Loucy (cell line): Measurements from ENCODE around the gene PARM1.

Source experiments
- H2AFZ ChIP-seq: fragments of 200-600 bp; sonication (generic); 2 replicates; pipeline ENCODE4 v1.6.0; 2016; ENCODE audit warnings: antibody characterized with exemption, mild to moderate bottlenecking, low read length, moderate library complexity
- H3F3A ChIP-seq: fragments of 200-600 bp; 2 replicates; pipeline ENCODE4 v1.6.0; 2016; ENCODE audit warnings: antibody characterized with exemption, low read depth, mild to moderate bottlenecking
- H3K27me3 ChIP-seq: fragments of 200-600 bp; sonication (generic); 2 replicates; pipeline ENCODE4 v1.6.1; 2014; ENCODE audit warnings: low read length, mild to moderate bottlenecking; ENCODE audit not compliant: insufficient read depth, poor library complexity, severe bottlenecking
- H3K36me3 ChIP-seq: fragments of 200-600 bp; sonication (generic); 2 replicates; pipeline ENCODE4 v1.6.1; 2016; ENCODE audit warnings: low read length; ENCODE audit not compliant: insufficient read depth
- H3K4me1 ChIP-seq: fragments of 200-600 bp; sonication (generic); 2 replicates; pipeline ENCODE4 v1.5.1; 2014; ENCODE audit warnings: low read length, mild to moderate bottlenecking; ENCODE audit not compliant: insufficient read depth, poor library complexity, severe bottlenecking
- H3K4me2 ChIP-seq: fragments of 200-600 bp; sonication (generic); 2 replicates; pipeline ENCODE4 v1.6.0; 2014; ENCODE audit warnings: antibody characterized with exemption, low read length, low read depth, mild to moderate bottlenecking; ENCODE audit not compliant: poor library complexity, severe bottlenecking
- H3K4me3 ChIP-seq: fragments of 200-600 bp; sonication (generic); 2 replicates; pipeline ENCODE4 v1.5.1; 2014; ENCODE audit warnings: low read length, mild to moderate bottlenecking, mixed read lengths; ENCODE audit not compliant: poor library complexity, severe bottlenecking
- H3K79me2 ChIP-seq: fragments of 200-600 bp; sonication (generic); 2 replicates; pipeline ENCODE4 v1.6.1; 2014; ENCODE audit warnings: low read length; ENCODE audit not compliant: insufficient read depth
- H3K9ac ChIP-seq: fragments of 200-600 bp; sonication (generic); 2 replicates; pipeline ENCODE4 v1.6.0; 2014; ENCODE audit warnings: mild to moderate bottlenecking, low read depth, low read length, moderate library complexity; ENCODE audit not compliant: poor library complexity, severe bottlenecking
- H3K9me2 ChIP-seq: fragments of 200-600 bp; sonication (generic); replicated peaks from 2 replicates; pipeline ENCODE4 v1.6.1; 2016; ENCODE audit warnings: low read depth, low read length, mixed read lengths
- H3K9me3 ChIP-seq: fragments of 200-600 bp; sonication (generic); 2 replicates; pipeline ENCODE4 v1.6.1; 2014; ENCODE audit warnings: mild to moderate bottlenecking, antibody characterized with exemption, low read length, low read depth; ENCODE audit not compliant: insufficient read depth
- H4K20me1 ChIP-seq: fragments of 200-600 bp; sonication (generic); 2 replicates; pipeline ENCODE4 v1.6.0; 2014; ENCODE audit warnings: antibody characterized with exemption, low read length, mild to moderate bottlenecking; ENCODE audit not compliant: insufficient read depth, poor library complexity, severe bottlenecking
- EZH2phosphoT487 ChIP-seq: fragments of 200-600 bp; IDR thresholded peaks from 2 replicates; pipeline ENCODE4 v1.6.1; 2018; ENCODE audit warnings: antibody characterized with exemption, mild to moderate bottlenecking, moderate library complexity, borderline replicate concordance
- TF ChIP-seq, protein P1 (sequence below): fragments of 200-600 bp; sonication (generic); conservative IDR thresholded peaks from 2 replicates; pipeline ENCODE4 v1.5.1; 2014; ENCODE audit warnings: mild to moderate bottlenecking, antibody characterized with exemption, low read length

Gene PARM1, protein sequence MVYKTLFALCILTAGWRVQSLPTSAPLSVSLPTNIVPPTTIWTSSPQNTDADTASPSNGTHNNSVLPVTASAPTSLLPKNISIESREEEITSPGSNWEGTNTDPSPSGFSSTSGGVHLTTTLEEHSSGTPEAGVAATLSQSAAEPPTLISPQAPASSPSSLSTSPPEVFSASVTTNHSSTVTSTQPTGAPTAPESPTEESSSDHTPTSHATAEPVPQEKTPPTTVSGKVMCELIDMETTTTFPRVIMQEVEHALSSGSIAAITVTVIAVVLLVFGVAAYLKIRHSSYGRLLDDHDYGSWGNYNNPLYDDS

DNA sequence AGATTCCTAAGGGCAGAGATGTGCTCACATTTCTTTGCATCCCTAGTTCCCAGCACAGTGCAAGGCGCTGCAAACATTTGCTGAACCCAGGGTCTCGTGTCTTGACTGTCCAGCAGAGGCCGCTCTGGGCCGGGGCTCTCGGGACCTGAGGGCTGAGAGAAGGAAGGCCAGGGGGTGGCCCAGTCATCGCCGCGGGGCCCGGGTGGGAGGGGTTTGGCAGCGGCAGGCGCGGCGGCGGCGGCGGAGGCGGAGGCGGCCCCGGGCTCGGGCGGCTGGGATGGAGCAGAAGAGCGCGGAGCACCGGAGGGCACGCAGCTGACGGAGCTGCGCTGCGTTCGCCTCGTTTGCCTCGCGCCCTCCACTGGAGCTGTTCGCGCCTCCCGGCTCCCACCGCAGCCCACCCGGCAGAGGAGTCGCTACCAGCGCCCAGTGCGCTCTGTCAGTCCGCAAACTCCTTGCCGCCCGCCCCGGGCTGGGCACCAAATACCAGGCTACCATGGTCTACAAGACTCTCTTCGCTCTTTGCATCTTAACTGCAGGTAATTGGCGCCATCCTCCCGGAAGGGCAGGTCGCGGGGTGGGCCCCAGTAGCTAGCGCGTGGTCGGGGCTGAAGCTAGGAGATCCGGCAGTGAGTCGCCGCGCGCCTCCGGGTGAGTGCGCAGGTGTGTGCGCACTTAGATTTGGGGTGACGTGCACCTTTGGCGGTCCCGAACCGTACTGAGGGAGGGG lies at the start of gene PARM1:
Gene PARM1 (plus strand): TSS at position 285 of the 730 bp plus-strand sequence. CDS start 212 bp downstream, at position 497.
- H3K36me3 ChIP-seq, result no peaks in the 10 kb centered on the region
- H3K27me3 ChIP-seq, result no peaks in the 10 kb centered on the region
- no peak within 1 kb of the TSS for H3K9ac ChIP-seq
- H3K9me3 ChIP-seq, result no peaks in the 10 kb centered on the region
- no peaks in the 10 kb centered on the region for H3K9me2 ChIP-seq
- H3K79me2 ChIP-seq, result no peaks in the 10 kb centered on the region
- H3K4me1 ChIP-seq, result no peaks in the 10 kb centered on the region
- H3K4me2 ChIP-seq, result no peak within 1 kb of the TSS
- no peaks in the 10 kb centered on the region for H3F3A ChIP-seq
- no peak within 1 kb of the TSS for H2AFZ ChIP-seq
- TF ChIP-seq, protein P1, sequence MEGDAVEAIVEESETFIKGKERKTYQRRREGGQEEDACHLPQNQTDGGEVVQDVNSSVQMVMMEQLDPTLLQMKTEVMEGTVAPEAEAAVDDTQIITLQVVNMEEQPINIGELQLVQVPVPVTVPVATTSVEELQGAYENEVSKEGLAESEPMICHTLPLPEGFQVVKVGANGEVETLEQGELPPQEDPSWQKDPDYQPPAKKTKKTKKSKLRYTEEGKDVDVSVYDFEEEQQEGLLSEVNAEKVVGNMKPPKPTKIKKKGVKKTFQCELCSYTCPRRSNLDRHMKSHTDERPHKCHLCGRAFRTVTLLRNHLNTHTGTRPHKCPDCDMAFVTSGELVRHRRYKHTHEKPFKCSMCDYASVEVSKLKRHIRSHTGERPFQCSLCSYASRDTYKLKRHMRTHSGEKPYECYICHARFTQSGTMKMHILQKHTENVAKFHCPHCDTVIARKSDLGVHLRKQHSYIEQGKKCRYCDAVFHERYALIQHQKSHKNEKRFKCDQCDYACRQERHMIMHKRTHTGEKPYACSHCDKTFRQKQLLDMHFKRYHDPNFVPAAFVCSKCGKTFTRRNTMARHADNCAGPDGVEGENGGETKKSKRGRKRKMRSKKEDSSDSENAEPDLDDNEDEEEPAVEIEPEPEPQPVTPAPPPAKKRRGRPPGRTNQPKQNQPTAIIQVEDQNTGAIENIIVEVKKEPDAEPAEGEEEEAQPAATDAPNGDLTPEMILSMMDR, result no peak
- no peak for TF ChIP-seq EZH2phosphoT487
- no peak within 1 kb of the TSS for H3K4me3 ChIP-seq
- H4K20me1 ChIP-seq, result no peaks in the 10 kb centered on the region

DNA sequence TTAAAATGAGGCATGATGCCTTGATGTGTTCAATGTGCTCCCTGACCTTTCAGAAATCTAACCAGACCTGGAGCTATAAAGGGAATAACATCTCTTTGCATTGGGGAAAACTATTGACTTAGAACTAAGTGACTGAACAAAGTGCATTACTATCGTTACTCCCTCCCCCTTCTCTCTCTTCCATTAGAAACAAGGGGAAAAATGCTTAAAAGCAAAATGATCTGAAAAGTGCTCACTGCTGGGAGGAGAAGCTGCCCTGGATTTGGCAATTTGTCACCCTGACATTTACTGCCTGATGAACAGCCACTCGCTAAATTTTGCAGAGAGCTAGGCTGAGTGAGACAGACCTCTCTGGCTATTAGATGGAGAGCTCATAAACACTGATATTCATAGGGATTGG lies 48.6 kb upstream of the PARM1 start:
- no peaks in the 10 kb centered on the region for H3K4me1 ChIP-seq
- H4K20me1 ChIP-seq, result no peaks in the 10 kb centered on the region
- H3K4me3 ChIP-seq, result no peak overlapping the region
- H2AFZ ChIP-seq, result no peak overlapping the region
- H3F3A ChIP-seq, result no peaks in the 10 kb centered on the region
- no peak for TF ChIP-seq EZH2phosphoT487
- TF ChIP-seq, protein P1, result no peak
- no peaks in the 10 kb centered on the region for H3K79me2 ChIP-seq
- no peaks in the 10 kb centered on the region for H3K9me3 ChIP-seq
- no peaks in the 10 kb centered on the region for H3K36me3 ChIP-seq
- no peak overlapping the region for H3K4me2 ChIP-seq
- H3K9ac ChIP-seq, result no peak overlapping the region
- H3K9me2 ChIP-seq, result no peaks in the 10 kb centered on the region
- no peaks in the 10 kb centered on the region for H3K27me3 ChIP-seq

DNA sequence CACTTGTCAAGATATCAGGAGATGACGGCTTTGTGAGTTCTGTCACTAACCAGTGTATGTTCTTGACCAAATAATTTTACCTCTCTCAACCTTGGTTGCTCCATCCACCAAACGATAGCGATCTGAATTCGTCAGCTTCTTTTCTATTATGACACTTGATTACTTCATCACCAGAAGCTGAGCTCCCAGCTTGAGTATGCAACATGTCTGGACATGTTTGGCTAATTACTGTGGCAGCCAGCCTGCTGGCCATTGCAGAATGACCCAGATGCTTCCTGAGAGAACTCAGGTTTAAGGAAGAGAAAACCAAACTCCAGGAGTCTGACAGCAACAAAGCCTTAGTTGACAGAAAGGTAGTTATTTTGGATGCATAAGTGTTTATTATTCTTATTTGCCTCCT lies 46.4 kb upstream of the PARM1 start:
- Histone ChIP-seq H3K4me2 (no peak overlapping the region), H4K20me1 (no peaks in the 10 kb centered on the region), H3K36me3 (no peaks in the 10 kb centered on the region), H3K4me1 (no peaks in the 10 kb centered on the region), H3K9ac (no peak overlapping the region), H2AFZ (no peak overlapping the region), H3K9me3 (no peaks in the 10 kb centered on the region), H3K79me2 (no peaks in the 10 kb centered on the region), H3K9me2 (no peaks in the 10 kb centered on the region), H3K27me3 (no peaks in the 10 kb centered on the region), H3F3A (no peaks in the 10 kb centered on the region), H3K4me3 (no peak overlapping the region)
- TF ChIP-seq, protein P1, result no peak
- TF ChIP-seq EZH2phosphoT487, result no peak
